OCI-LY7 (cell line): ENCODE results near the gene STAT6. TPM values are rescaled to one million over a fixed set of nuclear protein-coding genes. Genes with fewer than 3 reads are reported as not detected.

Source experiments
- BruUV-seq: library from RNA; stranded (reverse); fragments of 400-500 nt; replicated peaks from 2 replicates; lab custom pipeline; 2021; lab: Mats Ljungman, UMichigan
- CTCF ChIA-PET: fragments of 300-600 bp; sonication (Branson Sonifier 250); formaldehyde crosslinking; loops from one replicate; lab custom pipeline; 2022; ENCODE audit warnings: antibody characterized with exemption; ENCODE audit not compliant: unreplicated experiment; lab: Charles Lee
- POLR2A ChIA-PET: fragments of 300-600 bp; sonication (Branson Sonifier 250); formaldehyde crosslinking; loops from one replicate; lab custom pipeline; 2022; ENCODE audit warnings: antibody characterized with exemption; lab: Charles Lee
- DNase-seq: peaks from one replicate; pipeline ENCODE4 v3.0.0-alpha.2; 2015; ENCODE audit warnings: low spot score
- H2AFZ ChIP-seq: fragments of 200-600 bp; sonication (generic), shearing (Covaris generic); 2 replicates; pipeline ENCODE4 v1.6.1; 2014; ENCODE audit warnings: mild to moderate bottlenecking, antibody characterized with exemption, low read length, moderate library complexity
- H3K27ac ChIP-seq: fragments of 200-600 bp; sonication (generic); 2 replicates; pipeline ENCODE4 v1.5.1; 2014; ENCODE audit warnings: mixed run types, low read depth, mild to moderate bottlenecking, moderate library complexity, low read length, inconsistent platforms; ENCODE audit not compliant: poor library complexity, severe bottlenecking
- H3K36me3 ChIP-seq: fragments of 200-600 bp; sonication (generic); 2 replicates; pipeline ENCODE4 v1.6.1; 2014; ENCODE audit warnings: mild to moderate bottlenecking, antibody characterized with exemption, low read length, moderate library complexity, mixed read lengths; ENCODE audit not compliant: insufficient read depth
- H3K4me1 ChIP-seq: fragments of 200-600 bp; sonication (generic); 2 replicates; pipeline ENCODE4 v1.5.1; 2014; ENCODE audit warnings: mild to moderate bottlenecking, low read length; ENCODE audit not compliant: insufficient read depth, poor library complexity, severe bottlenecking
- H3K4me2 ChIP-seq: fragments of 200-600 bp; sonication (generic); 2 replicates; pipeline ENCODE4 v1.6.1; 2014; ENCODE audit warnings: mild to moderate bottlenecking, low read length
- H3K4me3 ChIP-seq: fragments of 200-600 bp; sonication (generic); 2 replicates; pipeline ENCODE4 v1.5.1; 2014; ENCODE audit warnings: mild to moderate bottlenecking, low read depth, low read length; ENCODE audit not compliant: poor library complexity, severe bottlenecking
- H3K79me2 ChIP-seq: fragments of 200-600 bp; sonication (generic); 2 replicates; pipeline ENCODE4 v1.6.1; 2016; ENCODE audit warnings: low read depth, mild to moderate bottlenecking, low read length, moderate library complexity, mixed read lengths; ENCODE audit not compliant: insufficient read depth
- H3K9me2 ChIP-seq: fragments of 200-600 bp; sonication (generic); 2 replicates; pipeline ENCODE4 v1.6.1; 2016; ENCODE audit warnings: mild to moderate bottlenecking, low read length, mixed read lengths; ENCODE audit not compliant: insufficient read depth
- H3K9me3 ChIP-seq: fragments of 200-600 bp; sonication (generic); 2 replicates; pipeline ENCODE4 v1.6.1; 2014; ENCODE audit warnings: mild to moderate bottlenecking, mixed run types, low read length, mixed read lengths
- H4K20me1 ChIP-seq: fragments of 200-600 bp; sonication (generic); 2 replicates; pipeline ENCODE4 v1.6.1; 2014; ENCODE audit warnings: mild to moderate bottlenecking, antibody characterized with exemption, low read length, moderate library complexity, mixed read lengths; ENCODE audit not compliant: insufficient read depth
- CTCF ChIP-seq: fragments of 200-600 bp; sonication (generic); conservative IDR thresholded peaks from 2 replicates; pipeline ENCODE4 v1.5.1; 2014; ENCODE audit warnings: mild to moderate bottlenecking, antibody characterized with exemption, low read length, moderate library complexity, mixed read lengths
- EZH2phosphoT487 ChIP-seq: fragments of 200-600 bp; sonication (generic); IDR thresholded peaks from 2 replicates; pipeline ENCODE4 v1.6.1; 2018; ENCODE audit warnings: low read depth, borderline replicate concordance, mild to moderate bottlenecking, mixed run types, antibody characterized with exemption, low read length, moderate library complexity, mixed read lengths
- intact Hi-C: fragments of 100-400 bp; cut with micrococcal nuclease; formaldehyde crosslinking; loops from one replicate; pipeline ENCODE4 v1.10.0; 2022; ENCODE audit not compliant: unreplicated experiment
- total RNA-seq, 2 experiments: library from RNA; depleted of rRNA in 1 of 2; stranded (reverse); fragments of >200 nt in 1 of 2; shearing (Covaris generic) in 1 of 2; gene quantifications; 2 replicates each; pipeline ENCODE4 v1.2.3, GENCODE V29; 2014 to 2022

Gene STAT6
- total RNA-seq, 2 experiments from 2014 or later = 73.6 to 128 TPM

- no peak overlapping the region for H3K4me2 ChIP-seq
- ChIA-PET CTCF (no interaction called here), POLR2A (interaction anchor here (0.5 to 1.3 kb wide), 2 partner anchors 22 to 657 kb away, joined by 3 to 6 read pairs; no protein-coding TSS in a partner anchor)
- peaks cover 79% of the 10 kb centered on the region for H3K36me3 ChIP-seq
- H3K4me3 ChIP-seq = no peak overlapping the region
- H3K9me3 ChIP-seq = no peaks in the 10 kb centered on the region
- H4K20me1 ChIP-seq = no peaks in the 10 kb centered on the region
- no peak overlapping the region for H2AFZ ChIP-seq
- intact Hi-C loops = no loop called here
- no TSS peak for BruUV-seq
- no peaks in the 10 kb centered on the region for H3K79me2 ChIP-seq
- H3K27ac ChIP-seq = no peak overlapping the region
- TF ChIP-seq CTCF (no peak), EZH2phosphoT487 (no peak)
- H3K9me2 ChIP-seq = no peaks in the 10 kb centered on the region
- no peak for DNase-seq
- H3K4me1 ChIP-seq = peaks cover 7% of the 10 kb centered on the region
Measured at GRCh38 chr12:57099047-57099714, 12.0 kb downstream of the STAT6 start.

GRCh38 chr12:57098546-57098945 is 12.6 kb downstream of the STAT6 start:
- H3K36me3 ChIP-seq = peaks cover 76% of the 10 kb centered on the region
- no peak overlapping the region for H3K27ac ChIP-seq

More at GRCh38 chr12:57098546-57098945, 12.6 kb downstream of the STAT6 start:
- H3K9me2 ChIP-seq = no peaks in the 10 kb centered on the region
- H3K4me2 ChIP-seq = no peak overlapping the region
- POLR2A ChIA-PET = interaction anchor here (0.6 to 1.3 kb wide), 3 partner anchors 19 to 25 kb away, joined by 3 to 6 read pairs (median 3); no protein-coding TSS in a partner anchor
- BruUV-seq = no TSS peak
- intact Hi-C loops = no loop called here
- no peaks in the 10 kb centered on the region for H3K79me2 ChIP-seq
- CTCF ChIA-PET = no interaction called here
- H2AFZ ChIP-seq = no peak overlapping the region
- TF ChIP-seq CTCF (no peak), EZH2phosphoT487 (no peak)
- DNase-seq = no peak
- peaks cover 13% of the 10 kb centered on the region for H3K4me1 ChIP-seq
- H4K20me1 ChIP-seq = no peaks in the 10 kb centered on the region
- no peaks in the 10 kb centered on the region for H3K9me3 ChIP-seq
- no peak overlapping the region for H3K4me3 ChIP-seq
